Neural cell (in vitro differentiated cells): Measurements from ENCODE around the gene DLG2. TPM values are rescaled to one million over a fixed set of nuclear protein-coding genes. Genes with fewer than 3 reads are reported as not detected.
A peak's percentile ranks its signal among the peaks of the same experiment; 100 is the strongest.

ENCODE experiments used
- H2AFZ ChIP-seq: fragments of 200-600, 300-800 bp; sonication (generic), shearing (Covaris generic); 2 replicates; pipeline ENCODE4 v1.6.0; 2014; ENCODE audit warnings: low read depth, mild to moderate bottlenecking, antibody characterized with exemption, low read length, moderate library complexity
- H3F3A ChIP-seq: fragments of 200-600 bp; shearing (Covaris generic); 2 replicates; pipeline ENCODE4 v1.6.1; 2016; ENCODE audit warnings: mild to moderate bottlenecking, moderate library complexity, mixed read lengths, antibody characterized with exemption, low read length; ENCODE audit not compliant: insufficient read depth, poor library complexity, severe bottlenecking
- H3K27ac ChIP-seq: fragments of 200-600, 300-800 bp; sonication (generic), shearing (Covaris generic); 2 replicates; pipeline ENCODE4 v1.5.1; 2014; ENCODE audit warnings: mild to moderate bottlenecking, low read length, moderate library complexity
- H3K27me3 ChIP-seq: fragments of 300-800, 200-600 bp; sonication (generic), shearing (Covaris generic); 2 replicates; pipeline ENCODE4 v1.6.0; 2014; ENCODE audit warnings: mild to moderate bottlenecking, low read depth, low read length, moderate library complexity; ENCODE audit not compliant: insufficient read depth
- H3K36me3 ChIP-seq: fragments of 300-800, 200-600 bp; sonication (generic), shearing (Covaris generic); 2 replicates; pipeline ENCODE4 v1.5.1; 2014; ENCODE audit warnings: mild to moderate bottlenecking, antibody characterized with exemption, low read length, moderate library complexity; ENCODE audit not compliant: insufficient read depth
- H3K4me2 ChIP-seq: fragments of 300-800, 200-600 bp; sonication (generic), shearing (Covaris generic); 2 replicates; pipeline ENCODE4 v1.6.0; 2014; ENCODE audit warnings: mild to moderate bottlenecking, low read length
- H3K4me3 ChIP-seq: fragments of 300-800, 200-600 bp; sonication (generic), shearing (Covaris generic); 2 replicates; pipeline ENCODE4 v1.5.1; 2014; ENCODE audit warnings: mild to moderate bottlenecking, low read length, moderate library complexity
- H3K79me2 ChIP-seq: fragments of 200-600 bp; shearing (Covaris generic); replicated peaks from 2 replicates; pipeline ENCODE4 v1.6.0; 2014; ENCODE audit warnings: mild to moderate bottlenecking, low read length, moderate library complexity; ENCODE audit not compliant: insufficient read depth
- H3K9ac ChIP-seq: fragments of 300-800, 200-600 bp; sonication (generic), shearing (Covaris generic); 2 replicates; pipeline ENCODE4 v1.6.1; 2016; ENCODE audit warnings: mild to moderate bottlenecking, low read length, mixed read lengths
- H3K9me2 ChIP-seq: fragments of 200-600 bp; shearing (Covaris generic); 2 replicates; pipeline ENCODE4 v1.6.1; 2016; ENCODE audit warnings: mild to moderate bottlenecking, low read length, mixed read lengths; ENCODE audit not compliant: insufficient read depth
- H3K9me3 ChIP-seq: fragments of 200-600, 300-800 bp; sonication (generic), shearing (Covaris generic); 2 replicates; pipeline ENCODE4 v1.6.1; 2016; ENCODE audit warnings: mild to moderate bottlenecking, mixed run types, low read length, moderate library complexity, mixed read lengths
- H4K20me1 ChIP-seq: fragments of 200-600 bp; shearing (Covaris generic); 2 replicates; pipeline ENCODE4 v1.6.1; 2016; ENCODE audit warnings: mild to moderate bottlenecking, mixed run types; ENCODE audit not compliant: insufficient read depth
- EP300 ChIP-seq: fragments of 450-650 bp; conservative IDR thresholded peaks from 2 replicates; pipeline ENCODE4 v1.6.1; 2014; ENCODE audit warnings: antibody characterized with exemption, mild to moderate bottlenecking, moderate library complexity; ENCODE audit not compliant: poor library complexity, severe bottlenecking
- EZH2 ChIP-seq: fragments of 200-600, 300-800 bp; shearing (Covaris generic), sonication (generic); IDR thresholded peaks from 2 replicates; pipeline ENCODE4 v1.6.1; 2014; ENCODE audit warnings: antibody characterized with exemption, low read length, borderline replicate concordance, mild to moderate bottlenecking; ENCODE audit not compliant: insufficient read depth, poor library complexity, severe bottlenecking
- MXI1 ChIP-seq: fragments of 450-650 bp; conservative IDR thresholded peaks from 2 replicates; pipeline ENCODE4 v1.6.1; 2014; ENCODE audit warnings: antibody characterized with exemption, mild to moderate bottlenecking; ENCODE audit not compliant: poor library complexity, severe bottlenecking
- POLR2AphosphoS5 ChIP-seq: IDR thresholded peaks from 2 replicates; pipeline ENCODE4 v1.6.1; 2012
- RAD21 ChIP-seq: fragments of 450-650 bp; conservative IDR thresholded peaks from 2 replicates; pipeline ENCODE4 v1.6.1; 2014; ENCODE audit warnings: antibody characterized with exemption, mild to moderate bottlenecking, moderate library complexity
- SMC3 ChIP-seq: fragments of 450-650 bp; conservative IDR thresholded peaks from 2 replicates; pipeline ENCODE4 v1.6.1; 2014; ENCODE audit warnings: antibody characterized with exemption, mild to moderate bottlenecking, moderate library complexity; ENCODE audit not compliant: poor library complexity
- TAF1 ChIP-seq: IDR thresholded peaks from 2 replicates; pipeline ENCODE4 v1.6.1; 2012; ENCODE audit warnings: low read depth
- polyA plus RNA-seq: library from polyadenylated mRNA; depleted of rRNA; stranded (reverse); fragments of >200 nt; gene quantifications from 2 replicates; pipeline ENCODE4 v1.2.3, GENCODE V29; 2014
- TF ChIP-seq, protein P1 (sequence below): fragments of 450-650 bp; IDR thresholded peaks from 2 replicates; pipeline ENCODE4 v1.5.1; 2014; ENCODE audit warnings: antibody characterized with exemption, mild to moderate bottlenecking, moderate library complexity; ENCODE audit not compliant: poor library complexity, severe bottlenecking
- TF ChIP-seq, protein P2 (sequence below): IDR thresholded peaks from 2 replicates; pipeline ENCODE4 v1.6.1; 2012; ENCODE audit warnings: borderline replicate concordance

Gene DLG2
- polyA plus RNA-seq, 1 donor from 2014 or later = 179 TPM

DNA sequence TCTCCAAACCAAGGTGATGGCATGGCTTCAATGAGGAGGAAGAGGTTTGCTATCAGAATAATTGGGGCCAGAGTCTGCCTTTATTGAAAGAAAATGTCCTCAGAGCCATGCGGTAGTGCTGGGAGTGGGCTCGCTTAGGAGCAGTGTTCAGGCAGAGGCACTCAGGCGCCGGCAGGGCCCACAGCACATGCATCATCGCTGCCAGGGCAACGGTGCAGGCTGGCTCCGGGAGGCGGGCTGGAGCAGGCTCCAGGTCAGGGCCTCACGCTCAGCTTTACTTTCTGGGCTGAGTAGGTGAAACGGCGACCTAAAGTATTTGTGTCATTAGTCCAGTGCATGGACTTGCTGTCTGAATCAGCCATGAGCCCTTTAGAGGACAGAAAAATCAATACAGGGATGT, 2171.1 kb downstream of the DLG2 start:
- H3K27me3 ChIP-seq = no peaks in the 10 kb centered on the region
- no peaks in the 10 kb centered on the region for H3K9me2 ChIP-seq
- H3K27ac ChIP-seq = peak overlapping the region; percentile 87
- peak overlapping the region; percentile 14 for H3K9ac ChIP-seq
- H3F3A ChIP-seq = peaks cover 4% of the 10 kb centered on the region
- H4K20me1 ChIP-seq = no peaks in the 10 kb centered on the region
- no peaks in the 10 kb centered on the region for H3K79me2 ChIP-seq
- no peaks in the 10 kb centered on the region for H3K9me3 ChIP-seq
- no peak overlapping the region for H3K4me2 ChIP-seq
- H3K36me3 ChIP-seq = peaks cover 17% of the 10 kb centered on the region
- TF ChIP-seq EP300 = no peak
- TF ChIP-seq, protein P1, sequence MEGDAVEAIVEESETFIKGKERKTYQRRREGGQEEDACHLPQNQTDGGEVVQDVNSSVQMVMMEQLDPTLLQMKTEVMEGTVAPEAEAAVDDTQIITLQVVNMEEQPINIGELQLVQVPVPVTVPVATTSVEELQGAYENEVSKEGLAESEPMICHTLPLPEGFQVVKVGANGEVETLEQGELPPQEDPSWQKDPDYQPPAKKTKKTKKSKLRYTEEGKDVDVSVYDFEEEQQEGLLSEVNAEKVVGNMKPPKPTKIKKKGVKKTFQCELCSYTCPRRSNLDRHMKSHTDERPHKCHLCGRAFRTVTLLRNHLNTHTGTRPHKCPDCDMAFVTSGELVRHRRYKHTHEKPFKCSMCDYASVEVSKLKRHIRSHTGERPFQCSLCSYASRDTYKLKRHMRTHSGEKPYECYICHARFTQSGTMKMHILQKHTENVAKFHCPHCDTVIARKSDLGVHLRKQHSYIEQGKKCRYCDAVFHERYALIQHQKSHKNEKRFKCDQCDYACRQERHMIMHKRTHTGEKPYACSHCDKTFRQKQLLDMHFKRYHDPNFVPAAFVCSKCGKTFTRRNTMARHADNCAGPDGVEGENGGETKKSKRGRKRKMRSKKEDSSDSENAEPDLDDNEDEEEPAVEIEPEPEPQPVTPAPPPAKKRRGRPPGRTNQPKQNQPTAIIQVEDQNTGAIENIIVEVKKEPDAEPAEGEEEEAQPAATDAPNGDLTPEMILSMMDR = no peak
- TF ChIP-seq RAD21 = no peak
- no peak for TF ChIP-seq SMC3
- no peak for TF ChIP-seq TAF1
- no peak for TF ChIP-seq EZH2
- TF ChIP-seq, protein P2, sequence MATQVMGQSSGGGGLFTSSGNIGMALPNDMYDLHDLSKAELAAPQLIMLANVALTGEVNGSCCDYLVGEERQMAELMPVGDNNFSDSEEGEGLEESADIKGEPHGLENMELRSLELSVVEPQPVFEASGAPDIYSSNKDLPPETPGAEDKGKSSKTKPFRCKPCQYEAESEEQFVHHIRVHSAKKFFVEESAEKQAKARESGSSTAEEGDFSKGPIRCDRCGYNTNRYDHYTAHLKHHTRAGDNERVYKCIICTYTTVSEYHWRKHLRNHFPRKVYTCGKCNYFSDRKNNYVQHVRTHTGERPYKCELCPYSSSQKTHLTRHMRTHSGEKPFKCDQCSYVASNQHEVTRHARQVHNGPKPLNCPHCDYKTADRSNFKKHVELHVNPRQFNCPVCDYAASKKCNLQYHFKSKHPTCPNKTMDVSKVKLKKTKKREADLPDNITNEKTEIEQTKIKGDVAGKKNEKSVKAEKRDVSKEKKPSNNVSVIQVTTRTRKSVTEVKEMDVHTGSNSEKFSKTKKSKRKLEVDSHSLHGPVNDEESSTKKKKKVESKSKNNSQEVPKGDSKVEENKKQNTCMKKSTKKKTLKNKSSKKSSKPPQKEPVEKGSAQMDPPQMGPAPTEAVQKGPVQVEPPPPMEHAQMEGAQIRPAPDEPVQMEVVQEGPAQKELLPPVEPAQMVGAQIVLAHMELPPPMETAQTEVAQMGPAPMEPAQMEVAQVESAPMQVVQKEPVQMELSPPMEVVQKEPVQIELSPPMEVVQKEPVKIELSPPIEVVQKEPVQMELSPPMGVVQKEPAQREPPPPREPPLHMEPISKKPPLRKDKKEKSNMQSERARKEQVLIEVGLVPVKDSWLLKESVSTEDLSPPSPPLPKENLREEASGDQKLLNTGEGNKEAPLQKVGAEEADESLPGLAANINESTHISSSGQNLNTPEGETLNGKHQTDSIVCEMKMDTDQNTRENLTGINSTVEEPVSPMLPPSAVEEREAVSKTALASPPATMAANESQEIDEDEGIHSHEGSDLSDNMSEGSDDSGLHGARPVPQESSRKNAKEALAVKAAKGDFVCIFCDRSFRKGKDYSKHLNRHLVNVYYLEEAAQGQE = no peak
- no peak overlapping the region for H2AFZ ChIP-seq
- H3K4me3 ChIP-seq = no peak overlapping the region

DNA sequence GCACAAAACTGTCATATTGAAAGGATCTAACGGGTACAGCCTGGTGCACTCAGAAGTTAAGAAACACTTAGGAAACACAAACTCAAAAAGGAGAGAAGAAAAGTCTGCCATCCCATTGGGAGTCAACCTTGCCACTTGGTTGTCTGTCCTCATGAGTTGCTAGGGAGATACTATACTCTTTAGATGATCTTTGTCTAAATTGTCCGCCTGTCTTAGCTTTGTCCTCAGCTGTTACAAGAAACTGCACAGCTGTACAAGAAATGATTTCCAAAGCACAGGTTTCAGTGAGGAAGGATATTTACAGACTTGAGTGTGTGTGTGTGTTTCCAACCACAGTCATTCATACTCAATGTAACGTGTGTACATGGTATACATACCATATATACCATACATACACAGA, 2171.8 kb downstream of the DLG2 start:
- peak overlapping the region; percentile 87 for H3K27ac ChIP-seq
- H3K9me2 ChIP-seq = no peaks in the 10 kb centered on the region
- peak overlapping the region; percentile 14 for H3K9ac ChIP-seq
- H3K4me3 ChIP-seq = no peak overlapping the region
- H3K9me3 ChIP-seq = no peaks in the 10 kb centered on the region
- H2AFZ ChIP-seq = no peak overlapping the region
- H3K27me3 ChIP-seq = no peaks in the 10 kb centered on the region
- no peaks in the 10 kb centered on the region for H3K79me2 ChIP-seq
- H3K4me2 ChIP-seq = no peak overlapping the region
- peaks cover 4% of the 10 kb centered on the region for H3F3A ChIP-seq
- peaks cover 15% of the 10 kb centered on the region for H3K36me3 ChIP-seq
- TF ChIP-seq POLR2AphosphoS5 (peak; percentile 34), EZH2 (no peak)
- H4K20me1 ChIP-seq = no peaks in the 10 kb centered on the region

- Histone ChIP-seq H4K20me1 (no peaks in the 10 kb centered on the region), H3K9ac (peak overlapping the region; percentile 48), H3K4me3 (no peak overlapping the region), H3K9me2 (no peaks in the 10 kb centered on the region), H3K27ac (peak overlapping the region; percentile 87), H3K36me3 (peaks cover 12% of the 10 kb centered on the region), H3K27me3 (no peaks in the 10 kb centered on the region), H3K9me3 (no peaks in the 10 kb centered on the region), H3F3A (peaks cover 4% of the 10 kb centered on the region), H3K4me2 (no peak overlapping the region), H3K79me2 (no peaks in the 10 kb centered on the region), H2AFZ (no peak overlapping the region)
- TF ChIP-seq, protein P2 = no peak
- no peak for TF ChIP-seq MXI1
- TF ChIP-seq RAD21 = no peak
These were observed 2172.5 kb downstream of the DLG2 start for GRCh38 chr11:83454674-83455073.
